Measurements from ENCODE around the gene FXYD7. TPM values are rescaled to one million over a fixed set of nuclear protein-coding genes. Genes with fewer than 3 reads are reported as not detected.
"Not testable (repeated sequence)": the region's sequence is repeated elsewhere in the genome, so short reads cannot be mapped to it uniquely, and the experiment has no call there.

The FXYD7 gene
- total RNA-seq, 1 donor from 2014 or later, result not detected

DNA sequence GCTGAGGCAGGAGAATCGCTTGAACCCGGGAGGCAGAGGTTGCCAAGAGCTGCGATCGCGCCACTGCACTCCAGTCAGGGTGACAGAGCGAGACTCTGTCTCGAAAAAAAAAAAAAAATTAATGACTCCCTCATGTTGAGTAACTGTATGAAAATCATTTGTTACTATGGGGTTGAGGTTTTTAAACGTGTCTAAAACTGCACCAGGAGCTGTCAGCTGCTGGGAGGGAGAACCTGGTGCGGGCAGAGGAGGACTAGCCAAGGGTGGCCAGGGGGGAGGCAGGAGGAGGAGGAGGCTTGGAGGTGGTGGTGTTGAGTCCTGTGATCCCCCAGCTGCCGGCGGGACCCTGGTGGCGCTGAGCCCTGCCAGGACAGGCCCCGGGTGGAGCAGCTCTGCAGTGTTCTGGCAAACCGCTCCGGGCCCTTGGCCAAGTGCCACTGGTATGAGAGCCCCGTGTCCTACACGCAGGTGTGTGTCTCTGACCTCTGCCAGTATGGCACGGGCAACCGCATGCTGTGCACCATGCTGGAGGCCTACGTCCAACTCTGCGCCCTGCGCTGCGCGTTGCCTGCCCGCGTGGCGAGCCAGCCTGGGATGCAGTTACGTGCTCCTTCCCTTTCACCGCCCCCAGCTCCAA is 44.5 kb upstream of the FXYD7 start:
- Histone ChIP-seq H3K4me3 (ENCODE audit: low read depth, low read length) (no peak overlapping the region), H3K27me3 (ENCODE audit: control insufficient read depth, insufficient read depth, low read length) (no peaks in the 10 kb centered on the region), H3K36me3 (ENCODE audit: control insufficient read depth, insufficient read depth, low read length) (no peaks in the 10 kb centered on the region)
- no peak for DNase-seq (ENCODE audit: low read depth)
- TF ChIP-seq, protein P1, sequence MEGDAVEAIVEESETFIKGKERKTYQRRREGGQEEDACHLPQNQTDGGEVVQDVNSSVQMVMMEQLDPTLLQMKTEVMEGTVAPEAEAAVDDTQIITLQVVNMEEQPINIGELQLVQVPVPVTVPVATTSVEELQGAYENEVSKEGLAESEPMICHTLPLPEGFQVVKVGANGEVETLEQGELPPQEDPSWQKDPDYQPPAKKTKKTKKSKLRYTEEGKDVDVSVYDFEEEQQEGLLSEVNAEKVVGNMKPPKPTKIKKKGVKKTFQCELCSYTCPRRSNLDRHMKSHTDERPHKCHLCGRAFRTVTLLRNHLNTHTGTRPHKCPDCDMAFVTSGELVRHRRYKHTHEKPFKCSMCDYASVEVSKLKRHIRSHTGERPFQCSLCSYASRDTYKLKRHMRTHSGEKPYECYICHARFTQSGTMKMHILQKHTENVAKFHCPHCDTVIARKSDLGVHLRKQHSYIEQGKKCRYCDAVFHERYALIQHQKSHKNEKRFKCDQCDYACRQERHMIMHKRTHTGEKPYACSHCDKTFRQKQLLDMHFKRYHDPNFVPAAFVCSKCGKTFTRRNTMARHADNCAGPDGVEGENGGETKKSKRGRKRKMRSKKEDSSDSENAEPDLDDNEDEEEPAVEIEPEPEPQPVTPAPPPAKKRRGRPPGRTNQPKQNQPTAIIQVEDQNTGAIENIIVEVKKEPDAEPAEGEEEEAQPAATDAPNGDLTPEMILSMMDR (IDR thresholded peaks at IDR 0.05; ENCODE audit: insufficient read depth, low read length, poor library complexity, severe bottlenecking), result no peak

DNA sequence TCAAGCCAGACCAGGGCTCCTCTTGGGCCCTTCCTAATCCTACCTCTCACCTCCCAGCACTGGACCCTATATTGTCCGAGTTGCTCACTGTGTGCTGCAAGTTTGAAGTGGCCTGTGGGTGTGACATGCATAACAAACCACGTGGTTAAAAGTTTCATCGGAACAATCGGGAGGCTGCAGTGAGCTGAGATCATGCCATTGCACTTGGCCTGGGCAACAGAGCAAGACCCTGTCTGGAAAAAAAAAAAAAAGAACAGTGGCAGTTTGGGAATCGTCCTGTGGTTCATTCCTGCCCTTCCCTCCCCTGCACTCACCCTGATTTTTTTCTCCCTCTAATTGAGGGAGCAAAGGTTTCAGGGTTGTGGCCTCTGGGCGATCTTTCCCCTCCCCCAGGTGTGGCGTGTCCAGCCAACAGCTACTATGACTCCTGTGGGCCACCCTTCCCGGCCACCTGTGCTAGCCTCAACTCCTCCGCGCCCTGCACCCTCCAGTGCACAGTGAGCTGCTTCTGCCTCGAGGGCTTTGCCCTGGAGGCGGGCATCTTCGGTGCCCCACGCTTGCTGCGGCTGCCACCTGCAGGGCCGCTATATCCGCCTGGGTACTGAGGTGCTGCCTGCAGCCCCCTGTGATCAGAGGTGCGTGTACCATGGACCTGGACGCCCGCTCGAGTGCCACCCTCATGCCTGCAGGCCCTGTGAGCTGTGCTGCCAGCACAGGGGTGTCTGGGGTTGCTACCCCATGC is 43.7 kb upstream of the FXYD7 start:
- Histone ChIP-seq H3K27me3 (ENCODE audit: control insufficient read depth, insufficient read depth, low read length) (no peaks in the 10 kb centered on the region), H3K4me3 (ENCODE audit: low read depth, low read length) (no peak overlapping the region), H3K36me3 (ENCODE audit: control insufficient read depth, insufficient read depth, low read length) (no peaks in the 10 kb centered on the region)
- TF ChIP-seq, protein P1 (IDR thresholded peaks at IDR 0.05; ENCODE audit: insufficient read depth, low read length, poor library complexity, severe bottlenecking), result no peak
- DNase-seq (ENCODE audit: low read depth), result no peak

DNA sequence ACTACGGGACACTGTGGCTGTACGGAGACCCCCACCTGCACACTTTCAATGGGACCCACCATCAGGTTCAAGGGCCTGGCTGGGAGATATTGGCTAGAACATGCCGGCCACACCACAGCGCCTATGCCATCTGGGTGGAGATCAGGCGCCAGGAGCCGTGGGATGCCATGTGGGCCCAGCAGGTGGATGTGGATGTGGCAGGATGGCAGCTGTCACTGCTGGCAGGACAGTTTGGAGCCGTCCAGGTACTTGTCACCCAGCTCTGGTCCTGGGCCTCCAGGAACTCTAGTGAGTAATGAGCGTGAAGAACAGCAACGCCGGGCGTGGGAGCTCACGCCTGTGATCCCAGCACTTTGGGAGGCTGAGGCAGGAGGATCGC is 43.2 kb upstream of the FXYD7 start:
- Histone ChIP-seq H3K27me3 (ENCODE audit: control insufficient read depth, insufficient read depth, low read length) (no peaks in the 10 kb centered on the region), H3K4me3 (ENCODE audit: low read depth, low read length) (no peak overlapping the region), H3K36me3 (ENCODE audit: control insufficient read depth, insufficient read depth, low read length) (no peaks in the 10 kb centered on the region)
- TF ChIP-seq, protein P1 (IDR thresholded peaks at IDR 0.05; ENCODE audit: insufficient read depth, low read length, poor library complexity, severe bottlenecking), result no peak
- no peak for DNase-seq (ENCODE audit: low read depth)

DNA sequence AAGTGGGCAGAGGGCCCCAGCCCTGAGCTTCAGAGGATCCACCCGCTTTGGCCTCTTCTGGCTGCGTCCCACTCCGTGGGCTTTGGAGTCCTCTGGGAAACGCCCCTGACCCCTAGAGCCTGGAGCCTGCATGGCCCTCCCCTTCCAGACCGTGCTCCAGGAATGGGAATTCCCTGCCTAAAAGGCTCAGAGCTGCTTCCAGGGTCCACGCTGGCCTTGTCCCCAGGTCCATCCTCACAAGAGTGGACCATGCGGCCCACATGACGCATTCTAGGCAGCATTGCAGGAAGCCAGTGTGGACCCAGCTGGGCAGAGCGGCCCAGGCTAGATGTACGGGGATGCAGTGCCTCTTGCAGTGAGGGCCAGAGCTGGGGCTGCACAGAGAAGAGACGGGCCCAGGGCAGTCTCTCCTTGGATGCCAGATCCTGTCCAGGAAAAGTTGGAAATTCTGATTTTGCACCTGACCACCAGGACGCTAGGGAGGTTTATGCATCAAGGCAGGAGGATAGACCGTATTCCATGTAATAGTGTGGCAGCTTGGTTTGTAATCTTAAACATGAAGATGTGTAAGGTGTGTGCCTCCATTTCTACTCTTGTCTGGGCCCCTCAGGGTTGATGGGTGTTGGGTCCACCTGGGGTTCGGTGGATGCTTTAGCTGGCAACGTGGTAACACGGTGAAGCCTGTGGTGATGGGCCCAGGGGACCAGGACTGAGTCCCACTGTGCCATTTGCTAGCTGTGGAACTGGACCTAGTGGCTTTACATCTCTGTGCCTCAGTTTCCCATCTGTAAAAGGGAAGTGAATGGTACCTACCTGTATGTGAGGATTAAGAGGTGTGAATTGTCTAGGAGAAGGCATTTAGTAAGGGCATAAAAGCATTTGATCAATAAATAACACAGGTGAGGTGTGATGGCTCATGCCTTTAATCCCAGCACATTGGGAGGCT is 42.2 kb upstream of the FXYD7 start:
- no peaks in the 10 kb centered on the region for H3K36me3 ChIP-seq (ENCODE audit: control insufficient read depth, insufficient read depth, low read length)
- no peak overlapping the region for H3K4me3 ChIP-seq (ENCODE audit: low read depth, low read length)
- H3K27me3 ChIP-seq (ENCODE audit: control insufficient read depth, insufficient read depth, low read length), result no peaks in the 10 kb centered on the region
- no peak for DNase-seq (ENCODE audit: low read depth)
- TF ChIP-seq, protein P1 (IDR thresholded peaks at IDR 0.05; ENCODE audit: insufficient read depth, low read length, poor library complexity, severe bottlenecking), result no peak

DNA sequence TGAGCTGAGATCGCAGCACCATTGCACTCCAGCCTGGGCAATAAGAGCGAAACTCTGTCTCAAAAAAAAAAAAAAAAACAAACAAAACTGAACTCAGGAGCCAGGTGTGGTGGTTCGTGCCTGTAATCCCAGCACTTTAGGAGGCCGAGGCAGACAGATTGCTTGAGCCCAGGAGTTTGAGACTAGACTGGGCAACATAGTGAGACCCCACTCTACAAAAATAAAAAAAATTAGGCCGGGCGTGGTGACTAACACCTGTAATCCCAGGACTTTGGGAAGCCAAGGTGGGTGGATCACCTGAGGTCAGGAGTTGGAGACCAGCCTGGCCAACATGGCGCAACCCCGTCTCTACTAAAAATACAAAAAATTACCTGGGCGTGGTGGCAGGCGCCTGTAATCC is 41.1 kb upstream of the FXYD7 start:
- not testable (repeated sequence) for DNase-seq (ENCODE audit: low read depth); H3K36me3 ChIP-seq (ENCODE audit: control insufficient read depth, insufficient read depth, low read length); H3K27me3 ChIP-seq (ENCODE audit: control insufficient read depth, insufficient read depth, low read length); H3K4me3 ChIP-seq (ENCODE audit: low read depth, low read length)

DNA sequence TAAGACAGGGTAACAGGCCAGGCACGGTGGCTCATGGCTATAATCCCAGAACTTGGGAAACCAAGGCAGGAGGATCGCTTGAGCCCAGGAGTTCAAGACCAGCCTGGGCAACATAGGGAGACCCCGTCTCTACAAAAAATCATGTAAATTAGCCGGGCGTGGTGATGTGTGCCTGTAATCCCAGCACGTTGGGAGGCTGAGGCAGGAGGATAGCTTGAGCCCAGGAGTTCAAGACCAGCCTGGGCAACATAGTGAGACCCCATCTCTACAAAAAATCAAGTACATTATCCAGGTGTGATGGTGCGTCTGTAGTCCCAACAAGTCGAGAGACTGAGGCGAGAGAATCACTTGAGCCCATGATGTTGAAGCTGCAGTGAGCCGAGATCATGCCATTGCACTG is 39.4 kb upstream of the FXYD7 start:
- not testable (repeated sequence) for DNase-seq (ENCODE audit: low read depth); H3K4me3 ChIP-seq (ENCODE audit: low read depth, low read length); H3K36me3 ChIP-seq (ENCODE audit: control insufficient read depth, insufficient read depth, low read length); H3K27me3 ChIP-seq (ENCODE audit: control insufficient read depth, insufficient read depth, low read length)

Measured in kidney epithelial cell (primary cell).